Endometrium (tissue), 2 donors: ENCODE data around the gene PPP1R1C.

Source experiments
- FAIRE-seq: peaks from 2 replicates; lab custom pipeline; 2012; peaks lifted over from hg19 to GRCh38; lab: Jason Lieb, UNC
- donor health status: control.
- donor health status: control.

Gene PPP1R1C

DNA sequence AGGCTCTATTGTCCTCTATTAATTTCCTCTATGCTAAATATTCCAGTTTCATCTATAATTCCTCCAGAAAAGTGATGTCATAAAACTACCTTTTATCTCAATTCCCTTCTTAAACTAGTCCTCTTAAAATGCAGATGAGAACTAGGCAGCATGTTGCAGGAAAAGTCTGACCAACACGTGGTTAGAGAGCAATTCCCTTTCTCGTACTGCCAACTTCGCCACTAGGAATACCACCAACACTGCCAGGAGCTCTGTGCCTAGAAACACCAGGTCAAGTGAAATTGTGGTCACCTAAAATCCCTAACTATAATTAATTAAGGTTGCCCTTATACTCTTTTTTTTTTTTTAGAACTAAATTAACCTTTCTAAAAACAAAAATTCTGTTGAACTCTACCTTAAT, 127.7 kb downstream of the PPP1R1C start:
- no peak for FAIRE-seq

DNA sequence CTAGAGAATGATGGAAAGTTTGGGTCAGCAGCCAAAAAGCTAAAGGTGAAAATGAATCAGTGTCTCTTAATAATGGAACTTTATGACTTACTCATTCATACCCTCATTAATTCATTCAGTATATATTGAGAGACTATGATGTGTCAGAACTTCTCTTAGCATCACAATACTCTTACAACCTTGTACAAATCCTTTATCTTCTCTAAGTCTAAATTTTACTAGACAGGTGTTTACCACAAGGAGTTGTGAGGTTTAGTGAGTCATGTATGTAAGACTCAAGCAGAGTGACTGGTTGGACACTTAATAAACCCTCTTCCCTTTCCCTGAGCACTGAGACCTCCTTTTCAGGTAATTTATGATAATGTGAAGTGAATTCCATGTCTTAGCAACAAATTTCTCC, 129.6 kb downstream of the PPP1R1C start:
- no peak for FAIRE-seq

DNA sequence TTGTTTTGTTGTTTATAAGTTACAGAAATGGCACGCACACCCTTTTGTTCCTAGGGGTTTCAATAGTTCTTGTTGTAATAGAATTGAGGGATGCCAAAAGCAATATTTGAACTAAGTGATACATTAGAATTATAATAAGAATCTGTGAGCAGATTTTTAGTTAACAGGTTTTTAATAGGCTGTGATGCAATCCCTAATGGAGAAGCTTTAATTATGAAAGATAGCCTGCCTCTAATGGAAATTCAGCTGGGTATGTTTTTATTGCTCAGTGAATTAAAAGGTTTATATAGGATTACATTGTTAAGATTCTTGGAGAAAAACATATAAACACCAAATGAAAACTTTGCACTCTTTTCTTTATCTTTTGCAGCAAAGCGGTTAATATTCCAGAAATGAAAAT, 131.1 kb downstream of the PPP1R1C start:
- no peak for FAIRE-seq

DNA sequence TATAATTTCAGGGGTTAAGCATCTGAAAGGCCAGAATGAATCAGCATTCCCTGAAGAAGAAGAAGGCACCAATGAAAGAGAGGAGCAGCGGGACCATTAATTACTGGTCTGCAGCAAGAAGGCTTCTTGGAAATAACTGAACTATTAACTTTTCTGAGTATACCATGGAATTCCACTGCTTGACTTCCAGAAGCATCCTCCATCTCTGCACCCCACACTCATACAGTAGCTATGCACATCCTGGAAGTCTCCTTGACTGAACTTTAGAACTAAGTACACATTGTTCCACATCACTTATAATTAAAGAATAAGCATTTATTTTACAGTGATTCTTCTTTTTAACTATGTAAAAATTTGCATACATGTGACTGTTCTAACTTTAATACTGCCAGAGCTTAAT, 131.5 kb downstream of the PPP1R1C start:
- FAIRE-seq = no peak

DNA sequence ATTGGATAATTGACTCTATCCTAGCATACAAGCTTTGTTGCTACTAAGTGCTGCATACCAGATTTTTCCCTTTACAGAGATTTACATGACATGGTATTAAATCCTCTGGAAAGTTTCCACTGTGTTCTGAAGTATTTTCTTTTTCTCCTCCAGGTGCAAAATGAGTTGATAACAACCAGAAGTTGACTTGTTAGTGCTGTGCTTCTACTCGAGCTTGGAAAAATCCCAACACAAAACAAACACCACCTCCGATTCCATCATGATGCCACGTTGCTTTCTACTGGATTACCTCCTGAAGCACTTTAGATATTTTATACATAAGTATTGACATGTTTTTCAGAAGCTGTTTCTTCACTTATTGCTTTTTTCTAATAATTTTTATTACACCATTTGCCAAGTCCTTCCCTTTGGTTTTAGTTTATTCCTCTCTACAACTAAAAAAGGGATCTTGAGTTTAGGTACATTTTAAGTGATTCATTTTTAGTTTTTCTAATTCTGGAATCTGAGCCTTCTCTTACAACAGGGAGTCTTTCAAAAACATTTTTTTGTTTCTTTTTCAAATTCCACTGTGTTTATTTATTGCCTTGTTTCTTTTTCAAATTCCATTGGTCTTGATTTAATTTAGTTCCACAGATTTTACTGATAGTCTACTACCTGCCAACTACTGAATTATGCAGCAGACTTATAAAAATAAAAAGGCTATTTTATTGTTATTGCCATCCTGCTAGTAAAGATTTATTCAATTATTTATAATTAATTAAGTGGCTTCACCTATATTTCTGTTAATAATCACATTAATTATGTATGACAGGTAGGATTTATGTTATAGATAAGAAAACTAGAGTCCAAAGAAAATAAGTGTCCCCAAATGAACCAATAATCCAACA, 143.4 kb downstream of the PPP1R1C start:
- no peak for FAIRE-seq

DNA sequence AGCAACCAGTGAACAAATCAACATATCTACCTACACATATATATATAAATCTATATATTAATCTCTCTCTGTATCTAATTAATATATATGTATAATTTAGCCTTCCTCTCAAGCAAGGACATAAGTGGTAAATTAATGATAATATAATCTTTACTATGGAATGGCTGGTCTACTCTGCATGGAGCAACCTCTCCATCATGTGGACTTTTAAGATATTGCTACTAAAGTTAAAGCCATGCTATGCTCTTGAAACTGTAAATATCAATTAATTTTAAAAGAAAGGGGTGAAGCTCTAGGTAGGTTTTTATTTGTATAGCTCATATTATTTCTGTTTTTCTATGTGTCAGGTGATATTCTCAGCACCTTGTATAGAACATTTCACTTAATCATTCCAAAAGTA, 147.0 kb downstream of the PPP1R1C start:
- peak; percentile 4 for FAIRE-seq

DNA sequence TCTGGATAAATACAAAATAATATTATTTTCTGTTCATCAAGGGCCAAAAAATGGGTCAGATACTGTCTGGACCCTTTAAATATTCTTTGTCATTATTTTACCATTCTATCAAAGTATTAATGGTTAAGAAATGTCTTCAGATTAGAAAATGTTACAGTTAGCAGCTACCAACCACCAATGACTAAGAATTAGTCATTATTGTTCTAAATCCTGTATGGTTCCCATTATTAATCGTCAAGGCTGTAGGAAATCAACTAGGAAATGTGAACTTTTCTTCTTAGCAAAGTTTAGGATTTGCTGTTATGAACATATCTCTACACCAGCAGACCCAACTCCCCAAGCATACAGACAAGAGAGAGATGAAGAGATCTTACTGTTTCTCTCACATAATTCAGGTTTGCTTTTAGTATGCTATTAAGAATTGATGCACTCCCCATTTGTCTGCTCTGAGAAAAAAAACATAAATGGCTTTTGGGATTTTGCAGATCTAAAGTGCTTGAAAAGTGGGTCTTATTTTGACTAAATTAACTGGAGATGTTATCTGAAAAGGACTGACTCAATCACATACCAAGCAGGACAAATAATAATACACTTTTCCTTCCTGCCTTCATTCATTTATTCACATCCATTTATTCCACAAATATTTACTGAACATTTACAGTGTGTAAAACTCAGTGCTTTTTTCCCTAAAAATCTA, 147.7 kb downstream of the PPP1R1C start:
- no peak for FAIRE-seq

DNA sequence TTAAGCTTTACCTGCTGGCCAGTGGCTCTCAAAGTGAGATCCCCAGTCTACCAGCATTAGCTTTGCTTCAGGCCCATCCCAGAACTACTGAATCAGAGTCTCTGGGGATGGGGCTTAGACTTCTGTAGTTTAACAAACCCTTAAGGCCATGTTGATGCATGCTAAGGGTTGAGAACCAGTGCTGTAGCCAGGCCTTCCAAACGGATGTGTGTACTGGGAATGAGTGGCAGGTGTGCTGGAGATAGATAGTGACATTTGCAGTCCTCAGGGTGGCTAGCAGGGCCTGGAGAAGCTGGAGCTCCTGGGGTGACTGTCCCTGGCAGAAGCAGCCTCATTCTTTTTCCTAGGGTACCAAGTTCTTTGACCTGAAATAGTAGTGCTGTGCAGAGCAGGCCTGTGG, 148.5 kb downstream of the PPP1R1C start:
- FAIRE-seq = no peak

DNA sequence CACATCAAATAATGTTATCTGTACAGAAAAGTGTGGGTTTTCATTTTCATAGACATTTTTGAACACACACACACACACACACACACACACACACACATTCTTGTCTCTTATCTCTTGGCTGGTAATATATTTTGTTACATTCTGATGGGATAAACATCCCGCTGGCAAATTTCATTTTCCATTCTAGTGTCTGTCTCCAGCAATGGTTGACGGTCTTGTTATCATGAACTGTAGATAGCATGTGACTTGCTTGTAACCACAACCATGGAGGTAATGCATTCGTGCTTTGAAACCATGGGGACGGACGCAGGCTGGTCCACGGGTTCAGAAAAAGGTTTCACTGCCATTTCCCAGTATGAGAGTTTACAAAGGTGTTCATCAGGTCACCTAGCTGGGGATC, 156.4 kb downstream of the PPP1R1C start:
- FAIRE-seq = no peak

DNA sequence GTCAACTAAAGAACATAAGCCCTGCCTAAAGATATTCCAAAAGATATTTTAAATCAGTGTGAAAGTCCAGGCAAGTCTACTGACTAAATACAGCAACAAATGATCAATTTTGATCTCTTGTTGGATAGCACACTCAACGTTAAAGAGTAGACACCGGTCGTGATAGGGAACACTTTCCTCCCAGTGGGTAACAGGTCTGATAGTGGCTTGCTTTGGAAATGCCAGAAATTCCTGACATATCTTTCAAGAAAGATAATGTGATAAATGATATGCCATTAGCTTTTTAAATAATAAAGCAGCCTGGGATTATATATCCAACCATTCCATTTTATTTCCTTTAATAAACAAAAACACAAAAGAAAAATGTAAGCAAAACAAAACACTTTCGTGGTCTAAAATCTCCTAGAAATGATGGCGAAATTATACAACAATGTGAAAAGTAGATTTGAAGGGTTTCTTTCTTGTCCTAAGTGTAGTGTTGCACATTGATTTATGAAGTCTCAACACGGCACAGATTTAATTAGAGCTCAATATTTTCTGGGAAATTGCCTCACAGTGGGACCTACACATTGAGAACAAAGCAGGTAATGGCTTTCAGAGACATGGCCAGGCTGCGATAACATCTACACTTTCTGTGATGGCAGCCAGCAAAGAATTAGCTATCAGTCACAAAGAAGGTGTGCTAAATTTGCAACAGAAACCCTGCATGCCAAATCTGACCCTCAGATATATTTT, 158.6 kb downstream of the PPP1R1C start:
- no peak for FAIRE-seq

DNA sequence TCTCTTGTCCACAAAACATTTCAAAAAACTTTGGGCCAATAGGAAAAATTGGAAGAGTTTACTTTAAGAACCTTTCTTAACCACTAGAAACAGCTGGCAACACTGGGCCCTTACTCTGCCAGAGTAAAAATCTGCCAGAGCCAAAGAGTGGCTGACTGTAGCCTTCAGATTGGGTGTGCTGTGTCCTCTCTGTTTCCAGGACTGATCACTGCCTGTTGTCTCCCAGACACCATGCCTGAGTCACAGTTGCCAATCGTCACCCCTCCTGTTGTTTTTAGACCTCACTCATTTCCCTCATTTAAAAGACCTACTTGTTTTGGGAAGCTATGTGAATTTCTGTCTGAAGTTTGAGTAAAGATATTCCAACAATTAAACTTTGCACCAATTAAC, 159.1 kb downstream of the PPP1R1C start:
- FAIRE-seq = no peak

DNA sequence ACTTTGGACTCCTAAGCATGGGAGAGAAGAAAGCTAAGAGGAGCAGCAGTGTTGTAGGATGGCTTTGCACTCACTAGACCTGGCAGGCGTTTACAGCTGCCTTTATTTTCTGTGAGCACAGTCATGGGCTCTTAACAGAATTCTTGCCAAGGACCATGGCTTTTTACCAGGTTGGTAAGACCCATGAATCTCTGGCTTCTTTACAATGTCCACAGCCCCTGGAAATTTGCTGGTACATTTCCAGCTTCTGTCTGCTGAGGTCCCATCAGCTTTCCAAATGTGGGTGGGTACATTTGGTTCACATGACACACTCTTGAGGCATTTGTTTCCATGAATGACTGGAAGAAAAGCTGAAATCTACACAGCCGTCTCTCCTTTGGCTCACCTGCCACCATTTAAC, 162.7 kb downstream of the PPP1R1C start:
- no peak for FAIRE-seq

DNA sequence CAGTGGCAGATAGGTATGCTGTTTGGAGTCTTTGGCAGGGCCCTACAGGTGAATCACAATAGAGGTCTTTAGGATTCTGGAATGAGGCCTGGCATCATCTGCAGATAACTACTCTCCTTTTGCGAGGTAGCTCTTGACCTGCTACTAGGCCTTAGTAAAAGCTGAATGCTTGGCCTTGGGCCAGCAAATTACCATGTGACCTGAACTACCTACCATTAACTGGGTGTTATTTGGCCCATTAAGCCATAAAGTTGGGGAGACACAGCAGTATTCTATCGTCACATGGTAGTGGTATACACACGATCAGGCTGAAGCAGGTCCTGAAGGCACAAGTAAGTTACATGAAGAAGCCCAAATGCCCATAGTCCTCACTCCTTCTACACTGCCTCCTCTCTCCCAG, 178.2 kb downstream of the PPP1R1C start:
- FAIRE-seq = no peak

DNA sequence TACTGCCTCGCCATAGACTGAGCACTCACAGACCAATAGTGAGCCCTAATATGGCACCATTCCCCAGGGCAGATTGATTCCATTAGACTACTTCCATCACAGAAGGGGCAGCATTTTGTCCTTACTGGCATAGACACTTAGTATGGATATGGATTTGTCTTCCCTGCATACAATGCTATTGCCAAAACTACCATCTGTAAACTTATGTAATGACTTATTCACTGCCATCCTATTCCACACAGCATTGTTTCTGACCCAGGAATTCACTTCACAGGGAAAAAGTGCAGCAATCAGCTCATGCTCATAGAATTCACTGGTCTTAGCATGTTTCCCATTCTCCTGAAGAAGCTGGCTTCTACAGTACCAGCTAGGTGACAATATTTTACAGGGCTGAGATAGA, 179.0 kb downstream of the PPP1R1C start:
- no peak for FAIRE-seq

DNA sequence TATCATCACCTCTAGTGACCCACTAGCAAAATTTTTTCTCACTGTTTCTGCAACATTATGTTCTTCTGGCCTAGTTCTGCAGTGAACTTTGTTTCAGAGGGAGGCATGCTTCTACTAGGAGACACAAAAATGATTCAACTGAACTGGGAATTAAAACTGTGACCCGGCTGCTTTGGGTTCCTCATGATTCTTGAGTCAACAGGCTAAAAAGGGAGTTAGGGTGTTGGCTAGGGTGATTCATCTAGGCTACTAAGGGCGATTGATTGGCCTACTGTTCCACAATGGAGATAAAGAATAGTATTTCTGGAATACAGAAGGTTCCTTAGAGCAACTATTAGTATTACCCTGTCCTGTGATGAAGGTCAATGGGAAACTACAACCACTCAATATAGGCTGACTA, 179.5 kb downstream of the PPP1R1C start:
- no peak for FAIRE-seq

DNA sequence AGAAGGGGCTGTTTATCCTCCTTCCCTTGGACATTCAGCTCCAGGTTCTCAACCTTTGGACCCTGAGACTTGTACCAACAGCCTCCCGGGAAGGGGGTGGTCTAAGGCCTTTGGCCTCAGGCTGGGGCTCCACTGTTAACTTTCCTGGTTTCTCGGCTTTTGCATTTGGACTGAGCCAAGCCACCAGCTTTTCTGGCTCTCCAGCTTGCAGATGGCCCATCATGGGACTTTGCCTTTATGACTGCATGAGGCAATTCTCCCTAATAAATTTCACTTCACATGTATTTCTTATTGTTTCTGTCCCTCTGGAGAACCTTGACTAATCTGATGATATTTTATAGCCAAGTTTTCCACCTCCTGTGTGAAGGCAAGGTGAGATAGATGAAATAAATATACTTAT, 180.8 kb downstream of the PPP1R1C start:
- no peak for FAIRE-seq

DNA sequence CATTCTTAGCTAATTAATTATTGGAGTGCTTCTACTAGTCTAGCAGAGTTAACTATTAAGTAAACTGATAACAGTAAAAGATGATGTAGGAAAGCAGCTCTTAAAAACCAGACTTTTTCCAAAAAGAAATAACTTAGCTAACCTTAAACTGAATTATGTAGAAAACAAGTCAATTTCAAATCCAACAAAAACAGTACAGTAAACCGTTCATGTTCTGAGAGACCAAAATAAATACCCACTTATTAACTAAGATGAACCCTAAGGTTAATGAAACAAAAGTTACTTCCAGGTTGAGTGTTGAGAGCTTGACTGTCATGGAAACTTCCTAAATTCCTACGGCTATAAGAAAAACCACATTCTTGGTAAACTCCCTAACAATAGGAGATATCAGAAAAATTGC, 181.2 kb downstream of the PPP1R1C start:
- FAIRE-seq = no peak
